Natural killer cell (primary cell): ENCODE data around the gene CLDN18. TPM values are rescaled to one million over a fixed set of nuclear protein-coding genes. Genes with fewer than 3 reads are reported as not detected.

Experiments
- ATAC-seq, 3 donors: fragments of 150-1000 bp in 2 of 3; fragments of 200-7000 bp in 1 of 3; cut with Tn5 transposase; 1 replicate in 1 of 3; 2 replicates in 2 of 3; pipeline ENCODE4 v1.10.0; 2021; ENCODE audit warnings: mild to moderate bottlenecking in 2 of 3, moderate library complexity in 2 of 3
- DNase-seq, 2 donors: peaks; one replicate each; pipeline versions ENCODE4 v3.0.0 to v3.0.0-alpha.2; 2013 to 2021; ENCODE audit warnings: mixed read lengths in 1 of 2
- H3K27ac ChIP-seq: one replicate; pipeline ENCODE4 v1.5.1; 2013; ENCODE audit warnings: mild to moderate bottlenecking, low read length
- H3K27me3 ChIP-seq: one replicate; pipeline ENCODE4 v1.6.1; 2013; ENCODE audit warnings: low read length; ENCODE audit not compliant: control insufficient read depth, insufficient read depth
- H3K36me3 ChIP-seq: one replicate; pipeline ENCODE4 v1.6.1; 2013; ENCODE audit warnings: low read length; ENCODE audit not compliant: control insufficient read depth, insufficient read depth
- H3K4me1 ChIP-seq: one replicate; pipeline ENCODE4 v1.6.1; 2013; ENCODE audit warnings: low read length; ENCODE audit not compliant: control insufficient read depth, insufficient read depth
- H3K4me3 ChIP-seq: one replicate; pipeline ENCODE4 v1.5.1; 2013; ENCODE audit warnings: low read length
- H3K9me3 ChIP-seq: one replicate; pipeline ENCODE4 v1.6.1; 2013; ENCODE audit warnings: low read length; ENCODE audit not compliant: control insufficient read depth, insufficient read depth
- H3K27ac Mint-ChIP-seq, 2 donors: one replicate each; pipeline ENCODE4 v1.8.0; 2022; ENCODE audit warnings: mild to moderate bottlenecking in 2 of 2, mixed read lengths in 2 of 2, moderate library complexity in 1 of 2
- H3K27me3 Mint-ChIP-seq, 2 donors: one replicate each; pipeline ENCODE4 v1.8.0; 2022; ENCODE audit warnings: low read depth in 2 of 2, mixed read lengths in 2 of 2
- H3K36me3 Mint-ChIP-seq: one replicate; pipeline ENCODE4 v1.8.0; 2022; ENCODE audit warnings: mixed read lengths
- H3K4me1 Mint-ChIP-seq, 2 donors: one replicate each; pipeline ENCODE4 v1.8.0; 2022; ENCODE audit warnings: mixed read lengths in 2 of 2
- H3K4me3 Mint-ChIP-seq: one replicate; pipeline ENCODE4 v1.8.0; 2022; ENCODE audit warnings: mild to moderate bottlenecking, moderate library complexity, mixed read lengths
- H3K9me3 Mint-ChIP-seq, 2 donors: one replicate each; pipeline ENCODE4 v1.8.0; 2022; ENCODE audit warnings: mixed read lengths in 2 of 2
- WGBS: methylation state at CpG from one replicate; pipeline ENCODE4 v1.1.7; 2013; ENCODE audit warnings: missing lambda C conversion rate; ENCODE audit not compliant: insufficient coverage; 5-methylcytosine and 5-hydroxymethylcytosine counted together
- intact Hi-C: fragments of 100-400 bp; cut with micrococcal nuclease; formaldehyde crosslinking; loops from one replicate; pipeline ENCODE4 v1.14.2; 2022
- total RNA-seq, 4 donors: library from RNA; stranded (reverse); fragments of 120-200 nt in 1 of 4; gene quantifications; one replicate each; pipeline versions ENCODE4 v1.2.3 to v1.2.4, GENCODE V29; 2013 to 2022
- TF ChIP-seq, protein P1 (sequence below): fragments of 200-600 bp; IDR thresholded peaks from one replicate; pipeline ENCODE4 v1.8.0; 2022; ENCODE audit warnings: antibody characterized with exemption

Gene CLDN18
- total RNA-seq, 3 donors from 2014 or later (not counting 1 experiment from before 2014, with no cell fraction given): not detected

- intact Hi-C loops: no loop called here
- no peak overlapping the region for H3K27ac ChIP-seq
- 91% methylated on average over 3 of the region's 3 CpGs for WGBS
- H3K36me3 ChIP-seq: no peaks in the 10 kb centered on the region
- Mint-ChIP-seq H3K27me3 (peaks cover 5 to 13% of the 10 kb centered on the region in 2 donors), H3K4me1 (no peaks in the 10 kb centered on the region), H3K27ac (no peak overlapping the region), H3K4me3 (no peak overlapping the region), H3K36me3 (no peaks in the 10 kb centered on the region), H3K9me3 (no peaks in the 10 kb centered on the region)
- no peaks in the 10 kb centered on the region for H3K4me1 ChIP-seq
- DNase-seq (no peak), ATAC-seq (no peak)
- no peaks in the 10 kb centered on the region for H3K27me3 ChIP-seq
- TF ChIP-seq, protein P1, sequence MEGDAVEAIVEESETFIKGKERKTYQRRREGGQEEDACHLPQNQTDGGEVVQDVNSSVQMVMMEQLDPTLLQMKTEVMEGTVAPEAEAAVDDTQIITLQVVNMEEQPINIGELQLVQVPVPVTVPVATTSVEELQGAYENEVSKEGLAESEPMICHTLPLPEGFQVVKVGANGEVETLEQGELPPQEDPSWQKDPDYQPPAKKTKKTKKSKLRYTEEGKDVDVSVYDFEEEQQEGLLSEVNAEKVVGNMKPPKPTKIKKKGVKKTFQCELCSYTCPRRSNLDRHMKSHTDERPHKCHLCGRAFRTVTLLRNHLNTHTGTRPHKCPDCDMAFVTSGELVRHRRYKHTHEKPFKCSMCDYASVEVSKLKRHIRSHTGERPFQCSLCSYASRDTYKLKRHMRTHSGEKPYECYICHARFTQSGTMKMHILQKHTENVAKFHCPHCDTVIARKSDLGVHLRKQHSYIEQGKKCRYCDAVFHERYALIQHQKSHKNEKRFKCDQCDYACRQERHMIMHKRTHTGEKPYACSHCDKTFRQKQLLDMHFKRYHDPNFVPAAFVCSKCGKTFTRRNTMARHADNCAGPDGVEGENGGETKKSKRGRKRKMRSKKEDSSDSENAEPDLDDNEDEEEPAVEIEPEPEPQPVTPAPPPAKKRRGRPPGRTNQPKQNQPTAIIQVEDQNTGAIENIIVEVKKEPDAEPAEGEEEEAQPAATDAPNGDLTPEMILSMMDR: no peak
- H3K9me3 ChIP-seq: no peaks in the 10 kb centered on the region
- no peak overlapping the region for H3K4me3 ChIP-seq
These were observed 57.0 kb downstream of the CLDN18 start for GRCh38 chr3:138066972-138067371.

- Histone ChIP-seq H3K27me3 (no peaks in the 10 kb centered on the region), H3K9me3 (no peaks in the 10 kb centered on the region), H3K4me1 (no peaks in the 10 kb centered on the region), H3K4me3 (no peak overlapping the region), H3K36me3 (no peaks in the 10 kb centered on the region), H3K27ac (no peak overlapping the region)
- Mint-ChIP-seq H3K27ac (no peak overlapping the region), H3K9me3 (no peaks in the 10 kb centered on the region), H3K4me3 (no peak overlapping the region), H3K27me3 (peaks cover 5 to 13% of the 10 kb centered on the region in 2 donors), H3K36me3 (no peaks in the 10 kb centered on the region), H3K4me1 (no peaks in the 10 kb centered on the region)
- 80% methylated on average over 8 of the region's 8 CpGs for WGBS
- TF ChIP-seq, protein P1: no peak
- no peak for ATAC-seq
- no peak for DNase-seq
- intact Hi-C loops: no loop called here
These were observed 58.1 kb downstream of the CLDN18 start for GRCh38 chr3:138068046-138068445.

DNA sequence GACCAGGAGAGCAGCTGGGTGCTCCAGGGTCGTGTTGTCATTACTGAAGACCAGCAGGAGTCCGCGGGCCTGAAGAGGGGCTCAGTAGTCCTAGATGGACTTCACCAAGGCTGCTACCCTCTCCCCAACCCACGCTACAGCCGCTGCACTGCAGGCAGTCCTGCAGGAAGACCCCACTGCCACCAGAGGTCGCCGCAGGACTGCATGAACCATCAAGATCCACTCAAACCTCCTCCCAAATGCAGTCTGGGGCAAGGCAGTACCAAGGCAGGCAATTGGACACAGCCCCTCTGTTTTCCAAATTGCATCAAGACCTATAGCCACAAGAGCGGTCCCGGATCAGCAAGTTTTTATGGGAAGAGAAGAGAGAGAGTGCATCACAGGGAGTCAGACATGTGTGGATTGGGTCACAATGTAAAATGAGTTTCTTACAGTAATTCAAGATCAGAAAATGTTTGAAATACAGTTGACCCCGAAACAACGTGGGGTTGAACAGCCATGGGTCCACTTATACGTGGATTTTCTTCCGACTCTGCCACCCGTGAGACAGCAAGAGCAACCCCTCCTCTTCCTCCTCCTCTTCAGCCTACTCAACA is 58.7 kb downstream of the CLDN18 start:
- Mint-ChIP-seq H3K9me3 (peaks cover 0 to 2% of the 10 kb centered on the region in 2 donors), H3K4me1 (no peaks in the 10 kb centered on the region), H3K36me3 (no peaks in the 10 kb centered on the region), H3K27ac (no peak overlapping the region), H3K27me3 (peaks cover 11 to 13% of the 10 kb centered on the region in 2 donors), H3K4me3 (no peak overlapping the region)
- no peaks in the 10 kb centered on the region for H3K4me1 ChIP-seq
- no peak overlapping the region for H3K4me3 ChIP-seq
- TF ChIP-seq, protein P1: peak; percentile 68
- H3K9me3 ChIP-seq: no peaks in the 10 kb centered on the region
- no peaks in the 10 kb centered on the region for H3K36me3 ChIP-seq
- no peak overlapping the region for H3K27ac ChIP-seq
- 32% methylated on average over 14 of the region's 14 CpGs for WGBS
- intact Hi-C loops: no loop called here
- H3K27me3 ChIP-seq: no peaks in the 10 kb centered on the region
- ATAC-seq (peak; percentile 62 to 90 (median 85)), DNase-seq (peak; percentile 40 to 81)

DNA sequence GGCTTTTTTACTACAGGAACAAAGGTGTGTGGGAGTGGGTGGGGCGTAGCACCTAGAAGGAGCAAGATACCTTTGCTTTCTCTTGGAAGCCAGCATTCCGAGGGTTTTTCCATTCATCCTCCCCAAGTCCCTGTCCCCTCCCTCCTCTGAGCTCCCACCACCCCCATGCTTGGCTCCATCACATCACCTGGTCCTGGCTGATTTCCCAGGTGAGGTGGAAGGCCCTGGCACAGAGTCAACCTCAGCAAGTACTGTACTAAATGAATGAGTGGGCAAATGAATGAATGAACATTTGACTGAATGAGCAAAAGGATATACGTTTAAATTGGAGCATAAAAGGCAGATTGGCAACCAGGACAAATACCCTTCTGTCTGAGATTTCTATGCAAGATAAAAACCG is 60.0 kb downstream of the CLDN18 start:
- no peaks in the 10 kb centered on the region for H3K9me3 ChIP-seq
- no peak for DNase-seq
- intact Hi-C loops: no loop called here
- no peak overlapping the region for H3K27ac ChIP-seq
- no peaks in the 10 kb centered on the region for H3K36me3 ChIP-seq
- H3K4me1 ChIP-seq: no peaks in the 10 kb centered on the region
- Mint-ChIP-seq H3K4me1 (no peaks in the 10 kb centered on the region), H3K4me3 (no peak overlapping the region), H3K36me3 (no peaks in the 10 kb centered on the region), H3K27ac (no peak overlapping the region), H3K27me3 (peaks cover 11 to 13% of the 10 kb centered on the region in 2 donors), H3K9me3 (peaks cover 0 to 4% of the 10 kb centered on the region in 2 donors)
- 77% methylated on average over 3 of the region's 4 CpGs for WGBS
- TF ChIP-seq, protein P1: no peak
- no peaks in the 10 kb centered on the region for H3K27me3 ChIP-seq
- no peak overlapping the region for H3K4me3 ChIP-seq
- no peak for ATAC-seq
